ENCODE measurements around the gene C6orf163.

GRCh38 chr6:87308970-87309369, 35.6 kb upstream of the C6orf163 start:
- TF ChIP-seq CTCF (IDR thresholded peaks at IDR 0.05) = no peak
- TF ChIP-seq POLR2A (IDR thresholded peaks at IDR 0.05) = no peak
